Activated CD8-positive, alpha-beta memory T cell treated with anti-CD3 and anti-CD28 coated beads, Interleukin-2, amount 50 U/mL, for 1 hour (primary cell): ENCODE data around the gene RPS6KB2.

Experiments used
- DNase-seq: peaks from one replicate; pipeline ENCODE4 v3.0.0-alpha.2; 2020; ENCODE audit errors: extremely low read depth

The RPS6KB2 gene

DNA sequence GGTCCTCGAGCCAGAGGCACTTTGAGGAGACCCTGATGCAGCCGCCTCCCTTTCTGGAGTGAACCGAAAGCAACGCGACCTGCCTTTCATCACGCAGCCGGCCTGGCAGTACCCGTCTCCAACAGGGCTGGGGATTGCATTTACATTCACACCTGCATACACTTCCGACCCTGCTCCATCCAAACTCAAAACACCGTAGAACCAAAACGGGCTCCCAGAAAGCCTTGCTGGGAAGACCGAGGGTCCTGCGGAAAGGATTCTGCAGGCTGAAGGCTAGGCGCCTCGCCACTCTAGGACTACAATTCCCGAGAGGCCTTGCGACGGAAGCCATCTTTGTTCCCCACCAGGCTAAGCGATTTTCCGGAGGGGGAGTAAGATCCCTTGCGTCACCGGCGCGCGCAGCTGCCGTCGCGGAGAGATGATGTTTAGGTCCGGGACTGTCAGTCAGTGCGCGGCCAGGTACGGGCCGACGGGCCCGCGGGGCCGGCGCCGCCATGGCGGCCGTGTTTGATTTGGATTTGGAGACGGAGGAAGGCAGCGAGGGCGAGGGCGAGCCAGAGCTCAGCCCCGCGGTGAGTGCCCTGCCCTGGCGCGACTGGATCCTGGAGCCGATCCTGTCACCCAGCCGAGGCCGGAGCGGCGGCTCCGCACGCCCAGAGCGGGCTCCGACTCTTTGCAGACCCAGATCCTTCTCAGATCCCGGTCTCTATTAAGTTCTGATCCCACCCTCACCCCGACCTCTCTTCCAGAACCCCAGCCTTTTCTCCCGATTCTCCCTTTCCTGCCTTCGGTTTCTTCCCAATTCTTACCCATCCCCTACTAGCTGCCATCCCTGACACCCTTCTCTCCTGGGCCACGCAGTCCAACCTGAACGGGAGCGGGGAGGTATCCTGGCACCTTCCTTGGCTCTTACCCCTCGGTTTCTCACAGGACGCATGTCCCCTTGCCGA is at the start of gene RPS6KB2:
Gene RPS6KB2 (plus strand): TSS at position 443 of the 950 bp plus-strand sequence. CDS start 52 bp downstream, at position 495.
- DNase-seq, result peak; percentile 93

DNA sequence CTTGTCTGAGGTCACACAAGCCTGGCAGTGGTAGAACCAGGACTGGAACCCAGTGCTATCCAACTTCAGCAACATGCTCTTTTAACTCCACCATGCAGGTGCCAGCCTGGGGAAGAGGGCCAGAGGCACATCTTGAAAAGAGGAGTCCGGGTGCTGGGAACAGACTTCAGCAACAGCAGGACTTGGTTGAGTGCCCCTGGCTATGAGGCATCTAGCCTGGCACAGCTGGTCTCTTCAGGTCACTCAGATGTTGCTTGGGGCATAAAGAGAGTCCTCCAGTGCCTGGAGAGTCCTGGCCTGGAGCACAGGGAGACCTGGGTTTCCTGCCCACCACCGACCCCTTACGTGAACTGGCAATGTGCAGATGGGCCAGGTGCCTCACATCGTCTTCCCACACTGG is 49.8 kb upstream of the RPS6KB2 start:
- DNase-seq, result no peak

DNA sequence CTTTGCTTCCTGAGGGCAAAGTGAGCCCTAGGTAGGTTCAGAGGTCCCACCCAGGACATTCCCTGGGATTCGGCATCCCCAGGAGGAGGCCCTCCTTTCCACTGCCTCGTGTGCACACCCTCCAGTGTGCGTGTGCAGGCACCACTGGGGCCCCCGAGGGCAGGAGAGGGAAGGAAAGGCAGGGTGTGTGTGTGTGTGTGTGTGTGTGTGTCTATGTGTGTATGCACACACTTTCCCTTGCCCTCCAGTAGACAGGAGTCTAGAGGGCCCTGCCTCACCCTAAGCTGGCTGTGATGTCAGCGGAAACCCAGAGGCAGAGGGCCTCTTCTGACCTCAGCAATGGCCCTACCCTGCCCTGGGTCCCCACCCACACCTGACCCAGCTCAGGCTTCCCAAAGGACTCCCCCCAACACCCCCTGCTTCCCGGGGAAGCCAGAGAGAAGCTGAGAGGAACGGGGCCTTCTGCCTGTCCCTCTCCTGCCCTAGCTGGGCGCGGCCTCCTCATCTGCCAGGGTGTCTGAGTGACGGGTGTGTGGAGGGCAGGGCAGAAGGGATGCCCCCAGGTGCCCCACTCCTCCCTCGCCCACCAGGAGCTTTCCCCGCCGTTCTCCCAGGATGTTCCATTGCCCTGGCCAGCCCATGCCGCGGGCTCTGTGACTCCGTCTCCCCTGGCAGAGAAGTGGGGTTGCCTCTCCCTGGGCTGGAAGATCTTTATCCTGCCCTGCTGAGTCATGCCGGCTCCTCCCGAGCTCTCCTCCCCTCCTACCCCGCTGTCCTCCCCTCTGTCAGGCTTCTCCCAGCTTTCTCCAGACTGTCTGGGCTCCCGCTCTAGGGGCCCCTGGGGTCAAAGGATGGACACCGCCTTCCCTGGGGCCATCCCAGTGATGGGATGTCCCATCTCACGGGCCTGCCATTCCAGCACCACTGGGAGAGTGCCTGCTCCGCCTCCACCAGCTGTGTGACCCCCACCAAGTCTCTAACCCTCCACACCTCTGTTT is 48.9 kb upstream of the RPS6KB2 start:
- no peak for DNase-seq

DNA sequence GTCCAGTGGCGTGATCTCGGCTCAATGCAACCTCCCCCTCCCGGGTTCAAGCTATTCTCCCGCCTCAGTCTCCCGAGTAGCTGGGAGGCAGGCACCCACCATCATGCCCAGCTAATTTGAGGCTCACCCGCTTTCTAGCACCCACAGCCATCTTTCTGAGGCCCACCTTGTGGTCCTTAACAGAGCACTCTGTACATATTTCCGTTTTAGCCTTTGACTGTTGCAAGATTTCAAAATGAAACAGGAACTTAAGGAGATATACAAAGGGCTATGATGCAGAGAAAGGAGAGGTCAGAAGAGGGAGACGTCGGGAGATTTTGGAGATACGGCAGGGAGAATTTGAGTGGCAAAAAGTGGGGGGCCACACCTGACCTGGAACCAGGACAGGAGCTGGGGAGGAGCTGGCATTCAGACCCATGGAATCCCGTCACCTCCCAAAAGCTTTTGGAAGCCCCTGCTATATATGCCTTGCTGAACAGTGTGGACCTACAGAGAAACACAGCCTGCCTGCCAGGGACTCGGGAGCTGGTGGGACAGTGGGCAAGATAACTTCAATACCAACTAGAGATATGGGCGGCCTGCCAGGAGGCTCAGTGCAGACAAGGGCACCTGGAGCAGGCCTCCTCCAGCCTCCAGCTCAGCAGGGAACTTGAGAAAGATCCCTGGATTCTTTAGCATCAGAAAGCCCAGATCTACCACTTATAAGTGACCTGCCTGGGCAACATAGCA is 46.9 kb upstream of the RPS6KB2 start:
- DNase-seq, result no peak

DNA sequence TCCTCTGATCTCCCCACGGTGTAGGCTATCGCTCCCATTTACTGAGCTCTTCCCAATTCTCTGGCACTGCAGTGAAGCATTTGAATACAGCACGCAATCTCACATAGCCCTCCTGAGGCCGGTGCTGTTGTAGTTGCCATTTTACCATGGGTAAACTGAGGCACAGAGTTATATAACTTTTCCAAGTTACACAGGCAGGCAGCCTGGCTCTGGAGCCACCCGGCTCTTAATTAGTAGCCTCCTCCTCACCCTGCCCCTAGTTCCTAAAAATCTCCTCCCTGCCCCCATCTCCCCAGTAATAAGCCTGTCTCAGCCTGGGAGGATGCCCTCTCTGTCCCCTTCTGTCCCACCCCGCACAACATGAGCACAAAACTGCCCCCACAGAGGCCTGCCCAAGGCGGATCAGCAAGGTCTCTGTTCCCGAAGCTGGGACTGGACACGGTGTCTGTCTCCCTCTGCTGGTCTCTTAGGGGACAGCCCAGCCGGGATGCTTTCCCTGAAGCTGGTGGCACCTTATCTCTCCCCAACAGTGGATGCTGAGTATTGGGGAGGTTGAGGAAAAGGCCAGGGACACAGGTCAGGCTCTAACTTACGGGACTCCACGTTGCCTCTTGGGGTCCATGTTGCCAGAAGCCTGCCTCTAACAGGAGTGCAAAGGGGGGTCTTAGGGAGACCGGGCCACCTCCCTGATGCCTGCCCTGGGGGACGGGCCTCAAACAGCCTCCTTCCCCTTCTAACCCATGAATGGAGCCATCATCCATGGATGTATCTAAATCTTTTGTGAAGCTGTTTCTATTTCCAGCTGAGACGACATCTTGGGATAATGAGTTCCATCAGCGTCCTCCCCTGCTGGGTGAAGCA is 45.8 kb upstream of the RPS6KB2 start:
- peak; percentile 65 for DNase-seq

DNA sequence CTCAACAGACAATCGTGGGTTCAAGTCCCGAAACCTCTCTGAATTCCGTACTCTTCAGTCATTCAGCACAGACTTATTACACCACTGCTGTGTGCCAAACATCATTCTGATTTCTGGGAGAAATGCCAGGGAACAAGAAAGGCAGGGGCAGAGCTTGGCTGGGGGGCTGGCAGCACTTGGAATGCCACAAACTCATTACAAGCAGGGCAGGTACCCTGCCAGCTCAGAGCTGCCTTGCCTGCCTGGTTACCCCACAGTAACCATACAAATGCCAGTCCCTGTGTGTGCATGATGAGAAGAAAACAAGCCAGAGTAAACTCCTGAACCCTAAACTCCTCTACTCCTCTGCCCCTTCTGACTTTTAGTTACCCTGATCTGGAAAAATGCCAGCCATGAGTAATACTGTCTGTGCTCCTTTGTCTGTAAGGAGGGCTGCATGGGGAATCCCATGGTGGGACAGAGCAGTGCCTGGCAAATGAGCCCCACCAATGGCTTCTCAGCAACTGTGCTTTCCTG is 43.4 kb upstream of the RPS6KB2 start:
- no peak for DNase-seq

DNA sequence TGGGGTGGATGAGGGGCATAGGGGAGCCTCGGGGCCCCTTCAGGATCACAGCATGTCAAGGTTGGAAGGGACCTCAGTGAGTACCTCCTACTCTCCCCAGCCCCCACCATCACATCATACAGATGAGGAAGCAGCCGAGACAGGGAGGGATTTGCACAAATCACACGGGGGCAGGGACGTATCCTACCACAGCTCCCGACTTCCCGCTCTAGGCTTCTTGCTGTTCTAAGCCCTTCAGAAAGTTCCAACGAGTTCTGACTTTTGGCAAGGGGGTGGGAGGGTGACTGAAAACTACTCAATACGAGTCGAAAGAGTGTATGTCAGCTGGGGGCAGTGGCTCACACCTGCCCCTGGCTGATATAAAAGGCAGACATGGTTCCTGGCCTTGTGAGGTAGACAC is 41.2 kb upstream of the RPS6KB2 start:
- no peak for DNase-seq

DNA sequence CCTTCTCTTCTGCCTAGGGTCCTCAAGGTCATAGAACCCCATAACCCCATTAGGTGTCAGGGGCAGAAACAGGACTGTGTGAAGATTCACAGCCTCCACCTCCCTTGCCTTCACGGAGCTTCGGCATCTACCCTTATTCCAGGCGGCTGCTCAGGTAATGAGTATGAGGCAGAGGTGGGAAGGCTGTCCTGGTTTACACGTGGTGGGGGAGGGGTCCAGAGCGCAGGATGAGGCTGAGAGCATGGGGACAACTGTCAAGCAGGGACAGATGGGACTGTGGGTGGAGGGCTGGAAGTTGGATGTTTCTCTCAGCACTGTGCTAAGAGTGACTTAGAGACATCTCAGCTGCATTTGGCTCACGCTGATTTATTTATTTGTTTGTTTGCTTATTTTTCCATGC is 40.8 kb upstream of the RPS6KB2 start:
- no peak for DNase-seq

DNA sequence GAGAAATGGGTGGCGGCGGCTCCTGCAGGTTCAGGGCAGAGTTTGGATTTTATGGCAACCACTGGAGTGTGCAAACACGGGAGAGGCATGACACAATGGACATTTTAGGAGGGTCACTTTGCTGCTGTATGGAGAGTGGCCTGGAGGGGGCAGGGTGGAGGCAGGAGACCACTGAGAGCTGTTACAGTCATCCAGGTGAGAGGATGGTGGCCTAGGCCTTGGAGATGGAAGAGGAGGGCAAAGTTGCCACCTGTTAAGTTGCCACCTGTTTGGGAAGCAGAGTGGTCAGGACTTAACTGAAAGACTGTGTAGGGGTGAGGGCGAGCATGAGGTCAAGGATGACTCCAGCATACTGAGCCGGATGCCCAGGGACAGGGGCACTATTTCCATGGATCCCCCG is 38.8 kb upstream of the RPS6KB2 start:
- DNase-seq, result no peak

DNA sequence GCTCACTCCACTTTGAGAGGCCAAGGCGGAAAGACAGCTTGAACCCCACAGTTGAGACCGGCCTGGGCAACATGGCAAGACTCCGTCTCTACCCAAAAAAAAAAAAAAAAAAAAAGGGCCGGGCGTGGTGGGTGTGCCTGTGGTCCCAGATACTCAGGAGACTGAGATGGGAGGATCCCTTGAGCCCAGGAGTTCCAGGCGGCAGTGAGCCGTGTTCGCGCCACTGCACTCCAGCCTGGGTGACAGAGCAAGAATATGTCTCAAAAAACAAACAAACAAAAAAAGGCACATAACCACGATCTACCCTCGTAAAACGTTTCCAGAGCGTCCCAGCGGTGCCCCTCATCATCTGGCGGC is 37.4 kb upstream of the RPS6KB2 start:
- no peak for DNase-seq

DNA sequence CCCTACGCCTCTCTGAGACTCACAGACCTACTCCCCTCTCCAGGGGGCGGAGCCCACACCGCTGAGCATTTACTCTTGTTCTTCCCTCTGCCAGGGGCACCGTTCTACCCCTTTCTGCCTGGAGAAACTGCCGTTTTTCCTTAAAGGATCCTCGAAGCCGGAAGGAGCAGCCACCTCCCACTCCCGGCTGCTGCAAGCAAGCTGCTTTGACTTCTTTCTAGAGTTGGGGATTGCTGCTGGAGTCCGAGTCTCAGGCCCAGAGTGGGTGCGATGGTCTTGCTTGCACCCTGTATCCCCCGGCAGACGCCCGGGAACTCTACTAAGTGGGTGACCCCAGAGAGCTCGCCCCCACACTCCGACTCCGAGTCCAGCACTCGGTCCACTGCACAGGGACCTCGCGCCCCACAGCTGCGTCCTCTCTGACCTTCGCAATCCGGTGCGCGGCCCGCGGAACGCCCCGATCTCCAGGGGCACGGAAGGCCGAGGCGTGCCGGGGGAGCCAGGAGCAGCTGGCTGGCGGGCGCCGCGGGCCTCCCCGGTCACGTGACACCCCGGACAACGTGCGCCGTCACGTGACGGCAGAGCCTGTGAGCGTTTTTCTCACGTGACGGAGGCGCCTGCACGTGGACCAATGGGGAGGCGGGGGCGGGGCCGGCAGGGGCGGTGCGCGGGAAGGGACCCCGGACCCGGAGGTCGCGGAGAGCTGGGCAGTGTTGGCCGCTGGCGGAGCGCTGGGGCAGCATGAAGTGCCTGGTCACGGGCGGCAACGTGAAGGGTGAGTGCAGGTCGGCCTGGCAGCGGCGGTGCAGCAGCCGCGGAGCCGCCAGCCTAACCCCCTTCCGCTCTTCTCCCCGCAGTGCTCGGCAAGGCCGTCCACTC is 36.8 kb upstream of the RPS6KB2 start, which contains the start of gene RAD9A:
Gene RAD9A (plus strand): TSS at position 683 of the 879 bp plus-strand sequence. CDS start 59 bp downstream, at position 742.
- DNase-seq, result peak; percentile 67

DNA sequence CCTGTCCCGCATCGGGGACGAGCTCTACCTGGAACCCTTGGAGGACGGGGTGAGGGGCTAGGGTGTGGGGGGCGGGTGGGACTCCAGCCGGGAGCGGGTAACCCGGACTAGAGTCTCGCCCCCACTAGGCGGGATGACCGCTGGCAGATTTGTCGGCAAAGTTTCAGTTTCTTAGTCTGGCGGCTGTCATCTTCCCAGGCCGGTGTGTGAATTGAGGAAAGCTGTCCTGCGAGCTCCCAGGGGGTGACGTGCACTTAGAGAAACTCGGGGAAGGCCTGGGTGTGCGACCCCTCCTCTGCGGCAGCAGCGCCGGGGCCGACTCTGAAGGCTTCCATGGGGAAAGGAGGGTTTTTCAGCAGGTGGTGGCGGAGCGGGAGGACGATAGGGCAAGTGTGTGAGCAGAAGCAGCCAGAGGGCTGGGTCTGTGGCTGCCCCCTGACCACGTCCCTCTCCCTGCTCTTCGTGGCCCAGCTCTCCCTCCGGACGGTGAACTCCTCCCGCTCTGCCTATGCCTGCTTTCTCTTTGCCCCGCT is 36.0 kb upstream of the RPS6KB2 start:
- no peak for DNase-seq

DNA sequence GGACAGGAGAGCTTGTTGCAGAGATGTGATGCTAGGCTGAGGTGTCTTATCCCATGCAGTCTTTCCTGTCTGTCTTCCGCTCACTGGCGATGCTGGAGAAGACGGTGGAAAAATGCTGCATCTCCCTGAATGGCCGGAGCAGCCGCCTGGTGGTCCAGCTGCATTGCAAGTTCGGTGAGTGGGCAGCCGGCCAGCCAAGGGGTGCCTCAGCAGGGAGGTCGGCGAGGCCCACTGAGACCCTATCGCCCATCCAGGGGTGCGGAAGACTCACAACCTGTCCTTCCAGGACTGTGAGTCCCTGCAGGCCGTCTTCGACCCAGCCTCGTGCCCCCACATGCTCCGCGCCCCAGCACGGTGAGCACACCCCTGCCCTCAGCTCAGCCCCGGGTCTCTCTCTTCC is 34.9 kb upstream of the RPS6KB2 start:
- no peak for DNase-seq

DNA sequence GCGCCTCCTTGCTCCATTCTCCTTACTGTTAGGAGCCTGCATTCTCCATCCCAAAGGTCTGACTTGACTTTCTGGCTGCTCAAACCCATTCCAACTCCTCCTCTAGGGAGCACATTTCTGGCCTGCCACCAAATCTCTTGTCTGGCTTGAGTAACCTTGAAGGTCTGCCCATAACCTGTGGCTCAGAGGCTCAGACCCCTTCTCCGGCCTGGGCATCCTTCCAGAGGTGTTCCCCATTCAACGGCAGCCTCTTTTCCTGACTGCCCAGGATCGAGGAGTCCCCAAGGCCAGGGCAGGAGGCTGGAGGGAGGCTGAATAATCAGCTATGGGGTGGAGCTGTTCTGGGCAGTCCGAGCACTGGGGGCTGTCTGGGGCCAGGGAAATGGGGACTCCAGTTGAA is 34.3 kb upstream of the RPS6KB2 start:
- no peak for DNase-seq

DNA sequence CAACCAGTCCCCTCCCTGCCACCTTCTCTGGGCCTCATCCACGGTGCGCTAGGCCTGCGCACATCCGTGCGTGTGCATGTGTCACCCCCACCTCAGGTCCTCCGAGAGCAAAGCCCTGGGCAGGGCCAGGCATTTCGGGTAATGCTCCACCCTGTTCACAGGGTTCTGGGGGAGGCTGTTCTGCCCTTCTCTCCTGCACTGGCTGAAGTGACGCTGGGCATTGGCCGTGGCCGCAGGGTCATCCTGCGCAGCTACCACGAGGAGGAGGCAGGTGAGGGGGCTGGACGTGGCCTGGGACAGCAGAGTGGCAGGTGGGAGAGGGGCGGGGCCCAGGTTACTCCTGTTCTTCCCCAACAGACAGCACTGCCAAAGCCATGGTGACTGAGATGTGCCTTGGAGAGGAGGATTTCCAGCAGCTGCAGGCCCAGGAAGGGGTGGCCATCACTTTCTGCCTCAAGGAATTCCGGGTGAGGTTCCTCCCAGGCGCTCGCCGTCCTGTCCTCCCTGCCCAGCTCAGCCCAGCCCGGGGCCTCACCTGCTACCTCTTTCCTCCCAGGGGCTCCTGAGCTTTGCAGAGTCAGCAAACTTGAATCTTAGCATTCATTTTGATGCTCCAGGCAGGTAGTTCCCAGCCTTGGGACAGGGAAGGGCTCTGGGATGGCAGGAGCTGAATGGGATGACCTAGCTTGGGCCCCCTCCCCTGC is 32.6 kb upstream of the RPS6KB2 start:
- no peak for DNase-seq

DNA sequence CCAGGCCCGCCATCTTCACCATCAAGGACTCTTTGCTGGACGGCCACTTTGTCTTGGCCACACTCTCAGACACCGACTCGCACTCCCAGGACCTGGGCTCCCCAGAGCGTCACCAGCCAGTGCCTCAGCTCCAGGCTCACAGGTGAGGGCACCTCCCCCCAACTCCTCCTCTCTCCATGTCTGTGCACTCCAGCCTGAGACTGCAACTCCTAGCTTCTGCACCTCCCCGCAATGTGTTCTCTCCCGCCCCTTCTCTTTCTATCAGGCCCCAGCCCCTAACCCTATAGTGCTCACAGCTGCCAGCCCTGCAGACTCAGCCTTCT is 32.1 kb upstream of the RPS6KB2 start:
- no peak for DNase-seq

DNA sequence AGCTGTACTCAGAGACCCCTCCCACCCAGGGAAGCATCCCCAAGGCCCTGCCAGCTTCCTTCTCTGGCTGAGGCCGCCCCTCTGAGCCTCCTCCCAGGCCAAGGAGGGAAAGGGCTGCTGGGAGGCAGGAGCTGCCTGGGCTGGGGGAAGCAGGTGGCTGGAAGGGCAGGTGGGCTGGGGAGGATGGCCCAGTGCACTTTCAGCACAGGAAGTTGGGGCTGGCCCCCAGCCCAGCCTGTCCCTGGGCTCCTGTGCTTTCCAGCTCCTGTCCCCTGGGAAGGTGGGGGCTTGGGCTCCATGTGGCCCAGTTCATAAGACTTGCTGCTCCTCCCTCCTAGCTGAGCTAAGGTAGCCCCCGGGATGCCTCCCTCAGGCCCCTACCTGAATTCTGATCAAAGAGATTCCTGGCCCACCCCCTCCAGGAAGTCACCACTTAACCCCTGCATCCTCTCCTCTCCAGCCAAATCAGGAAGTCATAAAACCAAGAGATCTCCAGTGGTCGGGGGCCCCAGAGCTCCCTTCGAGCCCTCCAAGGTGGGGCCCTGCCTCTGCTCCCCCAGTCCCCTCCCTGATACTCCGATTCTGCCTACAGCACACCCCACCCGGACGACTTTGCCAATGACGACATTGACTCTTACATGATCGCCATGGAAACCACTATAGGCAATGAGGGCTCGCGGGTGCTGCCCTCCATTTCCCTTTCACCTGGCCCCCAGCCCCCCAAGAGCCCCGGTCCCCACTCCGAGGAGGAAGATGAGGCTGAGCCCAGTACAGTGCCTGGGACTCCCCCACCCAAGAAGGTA is 31.5 kb upstream of the RPS6KB2 start:
- no peak for DNase-seq

DNA sequence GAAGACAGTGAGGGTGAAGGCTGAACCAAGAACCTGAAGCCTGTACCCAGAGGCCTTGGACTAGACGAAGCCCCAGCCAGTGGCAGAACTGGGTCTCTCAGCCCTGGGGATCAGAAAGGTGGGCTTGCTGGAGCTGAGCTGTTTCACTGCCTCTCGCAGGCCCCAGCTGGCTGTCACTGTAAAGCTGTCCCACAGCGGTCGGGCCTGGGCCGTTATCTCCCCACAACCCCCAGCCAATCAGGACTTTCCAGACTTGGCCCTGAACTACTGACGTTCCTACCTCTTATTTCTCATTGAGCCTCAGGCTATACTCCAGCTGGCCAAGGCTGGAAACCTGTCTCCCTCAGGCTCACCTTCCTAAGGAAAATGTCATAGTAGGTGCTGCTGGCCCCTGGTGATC is 30.8 kb upstream of the RPS6KB2 start:
- DNase-seq, result no peak
